ENCODE results near the gene SGMS2. TPM values are rescaled to one million over a fixed set of nuclear protein-coding genes. Genes with fewer than 3 reads are reported as not detected.

Gene SGMS2
- total RNA-seq, 1 experiment from 2014 or later = 77.8 TPM

GRCh38 chr4:107894138-107894603 lies 69.4 kb downstream of the SGMS2 start:
- TF ChIP-seq CTCF (IDR thresholded peaks at IDR 0.05; ENCODE audit: unreplicated experiment) = no peak
- POLR2A ChIA-PET = interaction anchor here (1.0 to 13.0 kb wide), 8 partner anchors 8 to 95 kb away, joined by 4 to 373 read pairs (median 8); partner anchors contain the start of gene SGMS2
- peaks cover 51% of the 10 kb centered on the region for H3K4me1 Mint-ChIP-seq (ENCODE audit: insufficient read depth, unreplicated experiment)
- peaks cover 4% of the 10 kb centered on the region for H3K36me3 Mint-ChIP-seq (ENCODE audit: insufficient read depth, unreplicated experiment)
- DNase-seq (ENCODE audit: unreplicated experiment) = no peak
- intact Hi-C loops (cut with micrococcal nuclease) = no loop called here
- no peak overlapping the region for H3K4me3 Mint-ChIP-seq (ENCODE audit: unreplicated experiment)
- peak overlapping the region; percentile 90 for H3K27ac Mint-ChIP-seq (ENCODE audit: low read depth, unreplicated experiment)
- H3K9me3 Mint-ChIP-seq (ENCODE audit: unreplicated experiment) = peaks cover 7% of the 10 kb centered on the region
- CTCF ChIA-PET = interaction anchor here (0.7 to 3.0 kb wide), 9 partner anchors 19 to 159 kb away, joined by 3 to 13 read pairs (median 6); no protein-coding TSS in a partner anchor
- no peaks in the 10 kb centered on the region for H3K27me3 Mint-ChIP-seq (ENCODE audit: insufficient read depth, unreplicated experiment)
- no TSS peak for BruUV-seq (replicated peaks)

GRCh38 chr4:107896158-107896645 lies 71.5 kb downstream of the SGMS2 start:
- H3K27ac Mint-ChIP-seq (ENCODE audit: low read depth, unreplicated experiment) = peak overlapping the region; percentile 98
- peak overlapping the region; percentile 67 for H3K4me3 Mint-ChIP-seq (ENCODE audit: unreplicated experiment)
- peaks cover 57% of the 10 kb centered on the region for H3K4me1 Mint-ChIP-seq (ENCODE audit: insufficient read depth, unreplicated experiment)
- BruUV-seq (replicated peaks) = no TSS peak
- intact Hi-C loops (cut with micrococcal nuclease) = loop anchor here (1.0 to 5.0 kb wide), 4 partner anchors 34 to 134 kb away; partner anchors contain the start of gene SGMS2
- ChIA-PET POLR2A (interaction anchor here (0.7 to 13.0 kb wide), 16 partner anchors 10 to 724 kb away, joined by 3 to 373 read pairs (median 6); partner anchors contain the start of genes PAPSS1, RPL34 and SGMS2), CTCF (interaction anchor here (1.0 to 3.1 kb wide), 9 partner anchors 17 to 139 kb away, joined by 3 to 12 read pairs (median 6); partner anchors contain the start of gene SGMS2)
- H3K36me3 Mint-ChIP-seq (ENCODE audit: insufficient read depth, unreplicated experiment) = peaks cover 8% of the 10 kb centered on the region
- H3K27me3 Mint-ChIP-seq (ENCODE audit: insufficient read depth, unreplicated experiment) = no peaks in the 10 kb centered on the region
- peaks cover 4% of the 10 kb centered on the region for H3K9me3 Mint-ChIP-seq (ENCODE audit: unreplicated experiment)
- DNase-seq (ENCODE audit: unreplicated experiment) = peak; percentile 96
- no peak for TF ChIP-seq CTCF (IDR thresholded peaks at IDR 0.05; ENCODE audit: unreplicated experiment)

GRCh38 chr4:107896646-107897045 lies 71.9 kb downstream of the SGMS2 start:
- H3K9me3 Mint-ChIP-seq (ENCODE audit: unreplicated experiment) = no peaks in the 10 kb centered on the region
- TF ChIP-seq CTCF (IDR thresholded peaks at IDR 0.05; ENCODE audit: unreplicated experiment) = no peak
- ChIA-PET POLR2A (interaction anchor here (0.7 to 13.0 kb wide), 13 partner anchors 10 to 724 kb away, joined by 3 to 373 read pairs (median 7); partner anchors contain the start of genes PAPSS1, RPL34 and SGMS2), CTCF (interaction anchor here (1.2 to 3.1 kb wide), 6 partner anchors 16 to 140 kb away, joined by 3 to 11 read pairs (median 4); no protein-coding TSS in a partner anchor)
- intact Hi-C loops (cut with micrococcal nuclease) = loop anchor here (1.0 to 5.0 kb wide), 4 partner anchors 34 to 134 kb away; partner anchors contain the start of gene SGMS2
- no peak for DNase-seq (ENCODE audit: unreplicated experiment)
- H3K4me1 Mint-ChIP-seq (ENCODE audit: insufficient read depth, unreplicated experiment) = peaks cover 53% of the 10 kb centered on the region
- TSS peak; percentile 91 for BruUV-seq (replicated peaks)
- H3K27me3 Mint-ChIP-seq (ENCODE audit: insufficient read depth, unreplicated experiment) = no peaks in the 10 kb centered on the region
- H3K27ac Mint-ChIP-seq (ENCODE audit: low read depth, unreplicated experiment) = peak overlapping the region; percentile 98
- peak overlapping the region; percentile 67 for H3K4me3 Mint-ChIP-seq (ENCODE audit: unreplicated experiment)
- H3K36me3 Mint-ChIP-seq (ENCODE audit: insufficient read depth, unreplicated experiment) = peaks cover 12% of the 10 kb centered on the region

GRCh38 chr4:107897823-107898222 lies 73.1 kb downstream of the SGMS2 start:
- BruUV-seq (replicated peaks) = no TSS peak

More at GRCh38 chr4:107897823-107898222, 73.1 kb downstream of the SGMS2 start:
- peaks cover 17% of the 10 kb centered on the region for H3K36me3 Mint-ChIP-seq (ENCODE audit: insufficient read depth, unreplicated experiment)
- H3K9me3 Mint-ChIP-seq (ENCODE audit: unreplicated experiment) = no peaks in the 10 kb centered on the region
- no peak for DNase-seq (ENCODE audit: unreplicated experiment)
- ChIA-PET CTCF (interaction anchor here (0.6 to 3.1 kb wide), 7 partner anchors 15 to 161 kb away, joined by 3 to 11 read pairs (median 3); no protein-coding TSS in a partner anchor), POLR2A (interaction anchor here (1.2 to 13.0 kb wide), 6 partner anchors 21 to 178 kb away, joined by 3 to 373 read pairs (median 9); partner anchors contain the start of genes PAPSS1 and SGMS2)
- TF ChIP-seq CTCF (IDR thresholded peaks at IDR 0.05; ENCODE audit: unreplicated experiment) = no peak
- no peak overlapping the region for H3K4me3 Mint-ChIP-seq (ENCODE audit: unreplicated experiment)
- H3K27me3 Mint-ChIP-seq (ENCODE audit: insufficient read depth, unreplicated experiment) = no peaks in the 10 kb centered on the region
- intact Hi-C loops (cut with micrococcal nuclease) = loop anchor here (2.0 to 5.0 kb wide), 2 partner anchors 59 to 136 kb away; no protein-coding TSS in a partner anchor
- H3K27ac Mint-ChIP-seq (ENCODE audit: low read depth, unreplicated experiment) = peak overlapping the region; percentile 98
- peaks cover 53% of the 10 kb centered on the region for H3K4me1 Mint-ChIP-seq (ENCODE audit: insufficient read depth, unreplicated experiment)

All from MCF 10A (cell line).